Left hindlimb (tissue), 1 donor: Measurements from ENCODE around the gene PIMREG.

Experiments
- DNase-seq: peaks from one replicate; pipeline ENCODE4 v3.0.0-alpha.2; 2018

PIMREG gene

GRCh38 chr17:6439951-6440350 lies 4.3 kb upstream of the PIMREG start:
- DNase-seq, result no peak

GRCh38 chr17:6442775-6443174 lies 1.5 kb upstream of the PIMREG start:
- no peak for DNase-seq

DNA sequence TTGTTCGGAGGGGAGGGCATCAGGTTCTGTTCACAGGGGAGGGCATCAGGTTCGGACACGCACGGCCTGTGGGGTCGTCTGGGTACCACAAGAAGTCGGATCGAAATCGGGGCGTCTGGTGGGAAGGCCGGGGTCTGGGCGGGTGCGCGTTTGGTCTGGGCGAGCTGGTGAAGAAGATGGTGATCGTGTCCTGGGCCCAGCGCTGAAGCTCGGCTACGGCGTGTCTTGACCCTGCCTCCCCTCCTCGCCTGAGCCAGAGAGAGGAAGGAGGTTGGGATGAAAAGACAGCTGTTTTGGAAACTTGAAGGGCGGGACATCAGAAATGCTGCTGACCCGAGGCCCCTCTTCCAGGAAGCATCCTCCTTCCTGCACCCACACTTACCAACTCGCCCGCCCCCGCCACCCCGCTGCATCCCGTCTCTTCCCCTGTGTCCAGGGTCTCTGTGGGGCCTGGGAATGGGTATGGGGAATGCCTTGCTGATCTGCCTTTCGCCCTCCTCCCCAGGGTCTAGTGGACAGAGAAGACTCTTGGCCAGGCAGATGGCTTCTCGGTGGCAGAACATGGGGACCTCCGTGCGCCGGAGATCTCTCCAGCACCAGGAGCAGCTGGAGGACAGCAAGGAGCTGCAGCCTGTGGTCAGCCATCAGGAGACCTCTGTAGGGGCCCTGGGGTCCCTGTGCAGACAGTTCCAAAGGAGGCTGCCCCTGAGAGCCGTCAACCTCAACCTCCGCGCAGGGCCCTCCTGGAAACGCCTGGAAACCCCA lies 498 bp downstream of the PIMREG start:
- no peak for DNase-seq

- DNase-seq, result no peak
Measured at GRCh38 chr17:6446516-6447100, 2.4 kb downstream of the PIMREG start.

- DNase-seq, result no peak
Measured at GRCh38 chr17:6448473-6448872, 4.2 kb downstream of the PIMREG start.

DNA sequence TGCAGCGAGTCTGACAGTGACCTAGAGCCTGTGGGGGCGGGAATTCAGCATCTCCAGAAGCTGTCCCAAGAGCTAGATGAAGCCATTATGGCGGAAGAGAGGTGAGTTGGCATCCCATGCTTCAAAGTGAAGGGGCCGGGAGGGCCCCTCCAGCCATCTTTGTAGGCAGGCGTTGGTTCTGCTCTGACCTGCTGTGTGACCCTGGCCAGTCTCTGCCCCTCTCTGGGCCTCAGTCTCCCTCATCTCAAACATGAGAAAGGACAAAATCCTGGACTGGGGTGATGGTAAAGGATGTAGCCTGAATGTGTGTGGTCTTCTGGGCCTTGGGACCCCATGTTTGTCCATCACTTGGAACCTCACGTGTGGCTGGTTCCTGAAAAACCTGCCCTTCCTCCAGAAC lies 5.1 kb downstream of the PIMREG start:
- no peak for DNase-seq

GRCh38 chr17:6450926-6451832 lies 6.9 kb downstream of the PIMREG start:
- no peak for DNase-seq

DNA sequence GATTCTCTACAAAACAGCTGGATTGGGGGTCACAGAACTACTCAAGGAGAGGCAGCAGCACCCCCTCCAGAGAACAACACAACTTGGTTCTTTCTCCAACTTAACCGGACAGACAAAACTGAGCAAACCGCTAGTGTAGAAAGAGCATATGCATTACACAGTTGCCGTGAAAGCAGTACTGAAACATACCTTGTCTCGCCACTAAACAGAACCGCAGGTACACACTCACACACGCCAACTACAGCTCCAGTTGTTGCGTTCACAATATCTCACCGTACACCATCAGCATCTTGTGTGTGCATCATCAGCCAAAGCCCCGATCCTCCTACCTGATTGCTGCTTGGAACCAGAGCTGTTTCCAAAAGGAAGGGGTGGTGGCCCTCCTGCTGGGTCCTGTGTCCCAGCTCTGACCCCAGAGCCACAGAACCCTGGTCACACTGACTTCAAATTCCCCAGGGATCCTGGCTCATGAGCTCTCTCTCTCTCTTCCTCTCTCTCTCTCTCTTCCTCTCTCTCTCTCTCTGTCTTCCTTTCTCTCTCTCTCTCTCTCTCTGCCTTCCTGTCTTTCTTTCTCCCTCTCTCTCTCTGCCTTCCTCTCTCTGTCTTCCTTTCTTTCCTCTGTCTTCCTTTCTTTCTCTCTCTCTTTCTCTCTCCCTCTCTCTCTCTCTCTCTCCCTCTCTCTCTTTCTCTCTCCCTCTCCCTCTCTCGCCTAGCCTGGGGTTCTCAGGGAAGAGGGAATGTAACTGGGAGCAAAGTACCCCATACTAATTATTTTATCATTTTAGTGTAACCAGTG lies 8.4 kb downstream of the PIMREG start:
- no peak for DNase-seq

- DNase-seq, result no peak
Measured at GRCh38 chr17:6453279-6454024, 9.2 kb downstream of the PIMREG start.

DNA sequence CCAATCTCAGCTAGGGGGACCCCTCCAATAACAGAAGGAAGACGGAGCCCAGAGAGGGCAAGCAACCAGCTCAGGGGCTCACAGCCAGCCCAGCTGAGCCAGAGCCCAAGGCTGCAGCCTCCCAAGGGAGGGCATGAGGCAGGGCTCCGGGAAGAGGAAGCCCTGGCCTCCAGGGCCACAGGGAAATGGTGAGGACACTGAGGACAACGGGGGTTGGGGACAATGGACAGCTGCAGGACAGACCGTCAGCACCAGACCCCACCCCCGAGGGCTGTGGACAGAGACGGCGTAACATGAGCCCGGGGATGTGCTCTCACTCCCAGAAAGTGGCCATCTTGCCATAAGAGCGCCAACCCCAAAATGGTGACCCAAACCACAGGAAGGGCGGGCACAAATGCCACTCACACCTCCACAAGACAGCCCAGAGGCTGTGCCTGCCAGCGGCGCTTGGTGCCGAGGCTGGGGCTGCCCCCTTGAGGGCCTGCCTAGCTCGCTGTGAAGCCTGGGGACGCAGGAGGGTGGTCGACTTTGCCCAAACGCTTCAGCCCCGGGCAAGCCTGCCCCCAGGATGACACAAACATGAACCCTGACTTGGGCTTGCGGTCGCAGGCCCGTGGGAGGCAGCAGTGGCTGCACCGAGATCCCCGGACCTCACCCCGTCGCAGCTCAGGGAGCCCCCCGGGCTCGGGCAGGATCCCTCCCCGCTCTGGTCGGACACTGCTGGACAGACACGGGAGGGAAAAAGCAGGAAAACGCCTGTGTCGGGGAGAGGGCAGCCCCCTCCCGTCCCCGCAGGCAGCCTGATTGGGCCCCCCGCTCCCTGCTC lies 10.5 kb downstream of the PIMREG start:
- DNase-seq, result no peak

GRCh38 chr17:6455321-6455705 lies 11.1 kb downstream of the PIMREG start:
- DNase-seq, result no peak

GRCh38 chr17:6456321-6456720 lies 12.1 kb downstream of the PIMREG start:
- DNase-seq, result no peak

DNA sequence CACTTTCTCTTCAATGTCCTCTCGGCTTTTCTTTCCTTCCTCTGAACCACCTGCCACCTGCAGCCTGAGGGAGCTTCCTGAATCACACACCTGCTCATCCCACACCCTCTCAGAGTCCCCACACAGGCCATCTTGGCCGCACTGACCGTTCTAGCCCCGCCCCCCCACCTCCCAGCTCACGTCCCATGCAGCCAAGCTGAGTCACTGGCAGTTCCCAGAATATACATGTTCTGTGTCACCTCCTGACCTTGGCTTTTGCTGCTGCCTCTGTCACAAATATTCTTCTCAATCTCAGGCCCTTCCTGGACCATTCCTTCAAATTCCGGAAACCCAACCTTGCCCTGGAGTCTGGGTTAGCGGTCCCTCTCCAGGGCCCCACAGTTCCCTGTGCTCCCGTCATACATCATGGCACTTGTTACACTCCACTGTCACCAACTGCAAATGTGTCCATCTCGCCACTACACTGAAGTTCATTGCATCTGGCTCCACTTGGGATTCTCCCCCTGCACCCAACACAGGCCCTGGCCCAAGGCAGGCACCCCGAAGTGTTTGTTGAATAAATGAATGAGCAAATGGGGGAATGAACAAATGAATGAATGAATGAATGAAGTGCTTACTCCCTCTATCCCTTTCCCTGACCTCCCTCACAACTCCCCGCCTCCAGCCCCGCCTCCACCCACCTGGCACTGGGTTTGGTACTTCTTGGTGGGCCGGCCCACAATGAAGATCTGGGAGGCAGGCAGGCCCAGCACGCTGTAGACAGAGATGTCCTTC lies 12.8 kb downstream of the PIMREG start:
- DNase-seq, result no peak

- DNase-seq, result no peak
Measured at GRCh38 chr17:6457688-6458459, 13.6 kb downstream of the PIMREG start.

- no peak for DNase-seq
Measured at GRCh38 chr17:6458460-6458950, 14.2 kb downstream of the PIMREG start.

GRCh38 chr17:6460531-6461161 lies 16.4 kb downstream of the PIMREG start:
- no peak for DNase-seq

GRCh38 chr17:6461246-6461645 lies 17.0 kb downstream of the PIMREG start:
- no peak for DNase-seq

DNA sequence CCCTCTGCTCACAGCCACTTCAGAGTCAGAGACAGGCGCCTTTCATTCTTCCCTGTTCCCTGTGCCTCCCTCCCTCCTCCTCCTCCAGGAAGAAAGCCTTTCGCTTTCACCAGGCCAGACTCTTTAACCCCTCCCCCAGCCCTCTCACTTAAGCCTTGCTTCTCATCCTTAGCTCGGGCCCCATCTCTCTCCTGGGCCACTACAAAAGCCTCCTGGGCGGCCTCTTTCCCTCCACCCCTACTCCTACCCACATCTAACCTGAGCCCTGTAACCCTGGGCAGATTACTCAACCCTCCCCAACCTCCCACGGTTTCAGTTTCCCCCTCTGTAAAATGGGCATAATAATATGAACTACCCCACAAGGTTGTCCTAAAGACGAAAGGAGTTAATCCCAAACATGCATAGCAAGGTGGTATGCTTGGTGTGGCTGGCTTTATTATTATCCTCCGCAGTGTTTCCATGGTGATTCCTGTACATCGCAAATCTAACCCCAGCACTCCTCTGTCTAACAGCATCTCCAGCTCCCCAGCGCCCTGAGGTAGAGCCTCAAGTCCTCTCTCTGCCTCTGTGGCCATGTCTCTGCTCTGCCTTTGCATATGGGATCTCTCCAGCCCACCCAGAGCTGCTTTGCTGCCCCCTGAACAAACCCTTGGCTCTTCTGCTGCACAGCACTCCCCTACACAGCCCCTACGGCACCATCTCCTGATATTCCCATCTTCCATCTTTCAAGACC lies 17.7 kb downstream of the PIMREG start:
- no peak for DNase-seq
